ENCODE data around the gene ITGB6.
"Not testable (repeated sequence)": the region's sequence is repeated elsewhere in the genome, so short reads cannot be mapped to it uniquely, and the experiment has no call there.

Gene ITGB6

DNA sequence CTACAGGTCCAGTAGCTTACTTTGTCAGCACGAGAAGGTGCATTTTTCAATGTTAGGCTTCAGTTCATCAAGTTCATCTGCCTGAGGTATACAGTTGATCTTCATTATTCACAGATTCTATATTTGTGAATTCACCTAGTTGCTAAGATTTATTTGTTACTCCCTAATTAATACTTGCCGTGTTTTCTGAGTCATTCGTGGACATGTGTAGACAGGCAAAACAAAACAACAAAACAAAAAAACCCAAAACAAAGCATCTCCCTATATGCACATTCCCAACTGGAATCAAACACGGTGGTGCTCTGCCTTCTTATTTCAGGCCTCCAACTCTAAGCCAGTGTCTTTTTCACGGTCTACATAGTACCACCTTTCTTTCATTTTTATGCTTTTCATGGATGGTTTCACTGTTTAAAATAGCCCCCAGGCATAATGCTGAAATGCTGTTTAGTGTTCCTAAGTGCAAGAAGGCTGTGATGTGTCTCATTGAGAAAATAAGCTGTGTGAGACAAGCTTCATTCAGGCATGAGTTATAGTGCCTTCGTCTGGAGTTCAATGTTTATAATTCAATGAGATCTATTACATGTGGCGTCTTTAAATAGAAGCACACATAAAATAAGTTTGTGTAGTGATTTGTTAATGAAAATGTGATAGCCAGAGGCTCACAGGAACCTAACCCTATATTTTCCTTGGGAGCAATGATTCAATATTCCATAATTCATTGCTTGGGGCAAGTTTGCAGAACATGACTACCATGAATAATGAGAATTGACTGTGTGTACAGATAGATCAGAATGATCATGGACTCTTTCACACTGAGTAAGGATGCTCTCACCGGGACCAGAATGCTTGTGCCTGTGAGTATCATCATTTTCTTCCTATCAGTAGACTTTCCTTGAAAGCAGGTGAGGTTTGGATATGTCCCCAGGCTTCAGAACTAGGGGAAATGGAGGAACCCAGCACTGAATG lies 24.6 kb downstream of the ITGB6 start:
- Mint-ChIP-seq H3K4me3 (no peak overlapping the region), H3K4me1 (ENCODE audit: low read depth) (no peaks in the 10 kb centered on the region), H3K36me3 (ENCODE audit: low read depth) (no peaks in the 10 kb centered on the region), H3K27me3 (ENCODE audit: low read depth) (no peaks in the 10 kb centered on the region), H3K27ac (no peak overlapping the region), H3K9me3 (no peaks in the 10 kb centered on the region)

GRCh38 chr2:160174322-160174721 lies 25.8 kb downstream of the ITGB6 start:
- H3K4me3 Mint-ChIP-seq, result no peak overlapping the region
- H3K4me1 Mint-ChIP-seq (ENCODE audit: low read depth), result no peaks in the 10 kb centered on the region
- H3K36me3 Mint-ChIP-seq (ENCODE audit: low read depth), result no peaks in the 10 kb centered on the region
- no peak overlapping the region for H3K27ac Mint-ChIP-seq
- H3K9me3 Mint-ChIP-seq, result no peaks in the 10 kb centered on the region
- H3K27me3 Mint-ChIP-seq (ENCODE audit: low read depth), result no peaks in the 10 kb centered on the region

- no peaks in the 10 kb centered on the region for H3K36me3 Mint-ChIP-seq (ENCODE audit: low read depth)
- H3K27me3 Mint-ChIP-seq (ENCODE audit: low read depth), result no peaks in the 10 kb centered on the region
- no peaks in the 10 kb centered on the region for H3K4me1 Mint-ChIP-seq (ENCODE audit: low read depth)
Observed at GRCh38 chr2:160169988-160170387, 30.1 kb downstream of the ITGB6 start.

DNA sequence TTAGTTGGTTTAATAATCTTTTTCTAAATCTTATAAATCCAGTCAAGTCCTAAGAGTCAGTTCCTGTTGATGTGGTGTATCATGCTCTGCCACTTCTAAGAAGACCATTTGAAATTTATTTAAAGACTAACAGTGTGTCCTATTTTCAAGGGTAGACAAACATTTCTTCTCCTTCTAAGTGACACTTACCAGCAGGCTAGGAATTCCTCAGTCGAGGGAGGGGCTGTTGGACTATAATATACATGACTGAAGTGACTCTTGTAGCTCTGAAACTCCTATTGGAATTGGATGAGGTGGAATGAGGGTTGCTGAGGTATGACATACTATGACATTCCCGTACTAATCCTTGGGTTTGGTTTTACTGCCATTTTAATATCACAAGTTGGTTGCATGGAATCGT lies 30.6 kb downstream of the ITGB6 start:
- Mint-ChIP-seq H3K4me3 (no peak overlapping the region), H3K36me3 (ENCODE audit: low read depth) (no peaks in the 10 kb centered on the region), H3K27me3 (ENCODE audit: low read depth) (no peaks in the 10 kb centered on the region), H3K27ac (no peak overlapping the region), H3K9me3 (no peaks in the 10 kb centered on the region), H3K4me1 (ENCODE audit: low read depth) (no peaks in the 10 kb centered on the region)

More at GRCh38 chr2:160169988-160170387, 30.1 kb downstream of the ITGB6 start:
- Mint-ChIP-seq H3K27ac (no peak overlapping the region), H3K9me3 (no peaks in the 10 kb centered on the region), H3K4me3 (no peak overlapping the region)

DNA sequence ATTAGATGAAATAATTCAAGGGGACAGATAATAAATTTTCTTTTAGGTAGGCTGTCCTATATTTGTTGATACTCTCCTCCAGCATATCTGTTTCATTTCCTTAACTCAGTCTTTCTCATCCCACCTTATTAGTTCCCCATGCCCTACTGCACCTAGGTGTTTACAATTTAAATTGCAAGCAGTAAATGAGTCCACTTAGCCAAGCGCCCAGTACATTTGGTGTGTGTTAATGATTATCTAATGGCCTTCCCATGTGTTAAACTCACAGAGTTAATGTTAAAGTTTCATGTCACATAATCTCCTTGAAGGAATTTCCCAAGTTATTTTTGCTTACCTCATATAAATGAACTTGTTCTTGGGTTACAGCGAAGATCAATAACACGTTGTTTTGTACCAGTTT lies 31.2 kb downstream of the ITGB6 start:
- no peaks in the 10 kb centered on the region for H3K9me3 Mint-ChIP-seq
- H3K27me3 Mint-ChIP-seq (ENCODE audit: low read depth), result no peaks in the 10 kb centered on the region
- H3K4me3 Mint-ChIP-seq, result no peak overlapping the region

DNA sequence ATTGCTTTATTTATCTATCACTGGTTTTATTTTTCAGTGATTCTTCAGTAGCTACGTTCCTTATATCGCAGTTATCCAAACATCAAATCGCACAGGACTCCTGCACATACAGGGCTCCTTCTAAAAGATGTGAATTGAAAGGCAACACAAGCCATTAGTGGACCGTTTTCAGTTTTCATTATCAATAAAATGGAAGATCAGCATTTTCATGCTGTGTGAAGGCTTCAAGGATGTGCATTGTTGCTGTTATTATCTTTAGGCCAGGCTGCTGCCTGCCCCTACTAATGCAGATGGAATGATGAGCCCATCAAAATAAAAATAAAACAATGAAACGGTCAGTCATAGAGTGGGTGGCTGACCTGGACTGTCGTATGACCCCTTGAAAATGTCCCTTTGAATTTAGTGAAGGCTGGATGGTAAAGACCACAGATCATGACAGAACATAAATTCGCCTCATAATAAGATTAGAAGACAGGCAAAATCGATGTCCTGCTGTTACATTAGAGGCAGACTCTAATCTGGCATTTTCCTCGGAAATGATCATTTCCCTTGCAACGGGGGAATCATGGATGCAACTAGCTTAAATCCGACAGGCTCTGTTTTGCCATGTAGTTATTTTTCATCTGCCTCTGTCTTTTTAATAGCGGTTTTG lies 32.9 kb downstream of the ITGB6 start:
- H3K9me3 Mint-ChIP-seq, result no peaks in the 10 kb centered on the region
- H3K27me3 Mint-ChIP-seq (ENCODE audit: low read depth), result no peaks in the 10 kb centered on the region
- H3K4me1 Mint-ChIP-seq (ENCODE audit: low read depth), result no peaks in the 10 kb centered on the region
- H3K36me3 Mint-ChIP-seq (ENCODE audit: low read depth), result no peaks in the 10 kb centered on the region
- no peak overlapping the region for H3K27ac Mint-ChIP-seq
- H3K4me3 Mint-ChIP-seq, result no peak overlapping the region

More for the DNA sequence above, 31.2 kb downstream of the ITGB6 start:
- H3K4me1 Mint-ChIP-seq (ENCODE audit: low read depth), result no peaks in the 10 kb centered on the region
- H3K36me3 Mint-ChIP-seq (ENCODE audit: low read depth), result no peaks in the 10 kb centered on the region
- H3K27ac Mint-ChIP-seq, result no peak overlapping the region

DNA sequence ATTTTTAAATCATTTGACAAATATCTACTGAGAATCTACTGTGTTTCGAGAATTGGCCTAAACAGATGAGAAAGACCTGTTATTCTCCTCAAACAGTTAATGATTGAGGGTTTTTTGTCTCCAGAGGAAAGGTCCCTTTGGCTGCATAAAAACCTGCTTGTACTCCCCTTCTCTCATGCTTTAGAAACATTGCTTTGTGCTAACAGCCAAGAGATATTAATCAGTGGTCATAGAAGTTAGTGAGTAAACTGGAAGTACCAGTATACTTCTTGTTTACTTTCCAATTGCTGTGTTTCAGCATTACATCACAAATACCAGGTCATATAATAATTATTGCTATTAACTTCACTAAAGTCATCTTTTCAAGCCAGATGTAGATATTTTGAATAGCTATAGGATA lies 34.1 kb downstream of the ITGB6 start:
- no peaks in the 10 kb centered on the region for H3K4me1 Mint-ChIP-seq (ENCODE audit: low read depth)
- H3K4me3 Mint-ChIP-seq, result no peak overlapping the region
- no peak overlapping the region for H3K27ac Mint-ChIP-seq
- H3K27me3 Mint-ChIP-seq (ENCODE audit: low read depth), result no peaks in the 10 kb centered on the region
- H3K9me3 Mint-ChIP-seq, result no peaks in the 10 kb centered on the region
- no peaks in the 10 kb centered on the region for H3K36me3 Mint-ChIP-seq (ENCODE audit: low read depth)

- no peaks in the 10 kb centered on the region for H3K4me1 Mint-ChIP-seq (ENCODE audit: low read depth)
- no peak overlapping the region for H3K4me3 Mint-ChIP-seq
- H3K9me3 Mint-ChIP-seq, result no peaks in the 10 kb centered on the region
- H3K27ac Mint-ChIP-seq, result no peak overlapping the region
- no peaks in the 10 kb centered on the region for H3K27me3 Mint-ChIP-seq (ENCODE audit: low read depth)
- no peaks in the 10 kb centered on the region for H3K36me3 Mint-ChIP-seq (ENCODE audit: low read depth)
Observed at GRCh38 chr2:160165081-160165480, 35.0 kb downstream of the ITGB6 start.

DNA sequence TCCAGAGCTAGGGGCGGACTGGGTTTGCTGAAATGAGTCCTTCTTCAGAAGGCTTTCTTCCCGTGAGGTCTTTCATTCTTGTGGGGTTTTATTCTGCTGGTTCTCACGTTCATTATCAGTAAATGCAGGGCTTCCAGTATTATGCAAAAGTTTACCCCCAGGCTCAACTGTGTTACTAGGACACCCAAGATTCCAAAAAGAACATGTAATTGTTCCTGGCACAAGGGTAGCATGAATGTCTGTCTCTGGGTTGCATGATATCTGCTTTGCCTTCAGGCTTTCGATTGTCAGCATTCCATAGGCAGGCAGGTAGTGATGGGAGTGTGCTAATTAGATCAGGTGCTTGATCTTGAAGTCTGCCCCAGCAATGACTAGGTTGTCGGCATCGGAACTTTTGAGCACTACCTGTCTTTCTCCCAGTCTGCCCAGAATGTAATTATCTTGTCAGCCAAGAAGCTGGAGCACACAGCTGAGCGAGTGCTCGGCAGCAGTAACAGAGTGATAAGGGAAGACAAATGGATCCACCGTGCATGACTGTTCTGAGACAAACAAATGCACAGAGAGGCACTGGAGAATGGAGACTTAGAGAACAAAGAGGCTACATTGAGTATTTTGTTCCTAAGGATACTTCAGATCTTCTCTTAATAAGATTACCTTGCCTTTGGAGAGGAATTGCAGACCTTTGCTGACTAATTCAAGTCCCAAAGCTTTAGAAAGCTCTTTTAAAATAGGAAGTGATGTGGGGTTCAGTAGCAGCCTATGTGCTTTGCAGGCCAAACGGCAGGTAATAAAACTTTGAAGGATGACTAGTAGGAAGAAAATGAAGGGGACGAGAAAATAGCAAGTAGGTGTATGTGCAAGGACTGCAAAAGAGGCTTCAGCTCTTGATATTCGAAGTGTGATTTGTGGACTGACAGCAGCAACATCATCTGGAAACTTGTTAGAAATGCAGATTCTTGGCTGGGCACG lies 41.9 kb downstream of the ITGB6 start:
- Mint-ChIP-seq H3K9me3 (no peaks in the 10 kb centered on the region), H3K27me3 (ENCODE audit: low read depth) (no peaks in the 10 kb centered on the region), H3K27ac (no peak overlapping the region), H3K4me1 (ENCODE audit: low read depth) (no peaks in the 10 kb centered on the region), H3K4me3 (no peak overlapping the region), H3K36me3 (ENCODE audit: low read depth) (no peaks in the 10 kb centered on the region)

DNA sequence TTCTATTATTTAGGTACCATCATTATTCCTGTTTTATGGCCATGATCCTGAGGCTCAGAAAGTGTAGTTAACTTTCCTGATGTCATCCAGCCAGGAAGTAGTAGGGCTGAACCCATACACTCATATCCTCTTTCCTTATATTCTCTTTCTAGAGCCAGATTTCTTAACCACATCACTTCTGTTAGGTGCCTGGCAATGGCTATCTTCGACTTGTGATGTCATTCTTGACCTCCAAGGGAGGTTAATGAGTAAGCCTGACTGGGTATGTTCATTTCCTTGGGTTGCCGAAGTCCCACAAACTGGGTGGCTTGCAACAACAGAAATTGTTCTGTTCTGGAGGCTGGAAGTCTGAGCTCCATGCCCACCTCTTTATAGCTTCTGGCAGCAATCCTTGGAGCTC lies 43.4 kb downstream of the ITGB6 start:
- H3K9me3 Mint-ChIP-seq, result no peaks in the 10 kb centered on the region
- no peaks in the 10 kb centered on the region for H3K4me1 Mint-ChIP-seq (ENCODE audit: low read depth)
- H3K36me3 Mint-ChIP-seq (ENCODE audit: low read depth), result no peaks in the 10 kb centered on the region
- H3K27me3 Mint-ChIP-seq (ENCODE audit: low read depth), result no peaks in the 10 kb centered on the region
- H3K4me3 Mint-ChIP-seq, result no peak overlapping the region
- H3K27ac Mint-ChIP-seq, result no peak overlapping the region

DNA sequence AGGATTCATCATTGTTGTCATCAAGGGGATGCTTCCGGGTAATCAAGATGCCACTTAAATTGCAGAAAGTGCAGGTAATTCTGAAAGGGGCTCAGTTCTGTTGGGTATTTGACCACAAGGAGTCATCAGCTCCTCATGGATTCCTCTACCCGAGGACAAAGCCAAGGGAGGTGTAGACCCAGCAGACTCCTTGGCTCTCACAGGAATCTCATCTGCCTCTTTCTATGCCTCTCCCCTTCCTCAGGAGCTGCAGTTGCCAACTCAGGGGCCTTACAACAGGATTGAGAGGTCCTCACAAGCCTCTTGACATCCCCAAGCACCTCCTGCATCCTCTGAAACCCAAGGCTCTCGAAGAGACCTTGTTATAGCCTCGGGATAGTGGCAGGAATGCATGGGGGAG lies 44.0 kb downstream of the ITGB6 start:
- Mint-ChIP-seq H3K27me3 (ENCODE audit: low read depth) (no peaks in the 10 kb centered on the region), H3K4me3 (no peak overlapping the region), H3K4me1 (ENCODE audit: low read depth) (no peaks in the 10 kb centered on the region), H3K36me3 (ENCODE audit: low read depth) (no peaks in the 10 kb centered on the region), H3K27ac (no peak overlapping the region), H3K9me3 (no peaks in the 10 kb centered on the region)

DNA sequence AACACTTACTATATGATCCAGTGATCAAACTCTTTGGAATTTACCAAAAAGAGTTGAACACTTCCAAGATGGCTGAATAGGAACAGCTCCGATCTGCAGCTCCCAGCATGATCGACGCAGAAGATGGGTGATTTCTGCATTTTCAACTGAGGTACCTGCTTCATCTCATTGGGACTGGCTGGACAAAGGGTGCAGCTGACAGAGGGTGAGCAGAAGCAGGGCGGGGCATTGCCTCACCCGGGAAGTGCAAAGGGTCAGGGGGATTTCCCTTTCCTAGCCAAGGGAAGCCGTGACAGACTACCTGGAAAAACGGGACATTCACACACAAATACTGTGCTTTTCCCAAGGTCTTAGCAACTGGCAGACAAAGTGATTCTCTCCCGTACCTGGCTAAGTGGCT lies 51.7 kb downstream of the ITGB6 start:
- not testable (repeated sequence) for H3K9me3 Mint-ChIP-seq; H3K4me1 Mint-ChIP-seq (ENCODE audit: low read depth); H3K36me3 Mint-ChIP-seq (ENCODE audit: low read depth); H3K27ac Mint-ChIP-seq; H3K4me3 Mint-ChIP-seq
- H3K27me3 Mint-ChIP-seq (ENCODE audit: low read depth), result peaks cover 22% of the 10 kb centered on the region

- H3K4me3 Mint-ChIP-seq, result no peak overlapping the region
- no peaks in the 10 kb centered on the region for H3K36me3 Mint-ChIP-seq (ENCODE audit: low read depth)
- H3K9me3 Mint-ChIP-seq, result no peaks in the 10 kb centered on the region
- peaks cover 23% of the 10 kb centered on the region for H3K27me3 Mint-ChIP-seq (ENCODE audit: low read depth)
- H3K27ac Mint-ChIP-seq, result no peak overlapping the region
- no peaks in the 10 kb centered on the region for H3K4me1 Mint-ChIP-seq (ENCODE audit: low read depth)
Observed at GRCh38 chr2:160145471-160145870, 54.6 kb downstream of the ITGB6 start.

- peaks cover 26% of the 10 kb centered on the region for H3K27me3 Mint-ChIP-seq (ENCODE audit: low read depth)
- H3K9me3 Mint-ChIP-seq, result no peaks in the 10 kb centered on the region
- no peaks in the 10 kb centered on the region for H3K4me1 Mint-ChIP-seq (ENCODE audit: low read depth)
- no peak overlapping the region for H3K4me3 Mint-ChIP-seq
- no peak overlapping the region for H3K27ac Mint-ChIP-seq
- H3K36me3 Mint-ChIP-seq (ENCODE audit: low read depth), result no peaks in the 10 kb centered on the region
Observed at GRCh38 chr2:160144280-160144990, 55.6 kb downstream of the ITGB6 start.
